Panc1 (cell line): ENCODE data around the gene NKAPL. TPM values are rescaled to one million over a fixed set of nuclear protein-coding genes. Genes with fewer than 3 reads are reported as not detected.
A peak's percentile ranks its signal among the peaks of the same experiment; 100 is the strongest.

Experiments used
- ATAC-seq: fragments of 200-7000 bp; cut with Tn5 transposase; 2 replicates; pipeline ENCODE4 v1.9.1; 2020; ENCODE audit warnings: mild to moderate bottlenecking, moderate library complexity
- BruUV-seq: library from RNA; stranded (reverse); fragments of 400-500 nt; replicated peaks from 2 replicates; lab custom pipeline; 2021; lab: Mats Ljungman, UMichigan
- CTCF ChIA-PET: fragments of 300-600 bp; sonication (Branson Sonifier 250); formaldehyde crosslinking; loops from one replicate; lab custom pipeline; 2022; ENCODE audit warnings: antibody characterized with exemption; lab: Charles Lee
- POLR2A ChIA-PET: fragments of 300-600 bp; sonication (Branson Sonifier 250); formaldehyde crosslinking; loops from one replicate; lab custom pipeline; 2022; ENCODE audit warnings: antibody characterized with exemption; lab: Charles Lee
- DNase-seq: peaks from one replicate; pipeline ENCODE4 v3.0.0-alpha.2; 2010; ENCODE audit warnings: low read depth, low spot score
- H3K27ac ChIP-seq: 2 replicates; pipeline ENCODE4 v1.5.1; 2011; ENCODE audit warnings: mild to moderate bottlenecking, low read length, inconsistent platforms
- H3K27me3 ChIP-seq: fragments of 200-500 bp; sonication (Bioruptor generic); 2 replicates; pipeline ENCODE4 v1.6.0; 2014; ENCODE audit warnings: low read length, inconsistent platforms; ENCODE audit not compliant: control insufficient read depth, insufficient read depth
- H3K36me3 ChIP-seq: fragments of 200-500 bp; sonication (Bioruptor generic); 2 replicates; pipeline ENCODE4 v1.5.1; 2014; ENCODE audit warnings: inconsistent platforms, mild to moderate bottlenecking, low read length, moderate library complexity; ENCODE audit not compliant: control insufficient read depth, insufficient read depth
- H3K4me1 ChIP-seq: 2 replicates; pipeline ENCODE4 v1.5.1; 2011; ENCODE audit warnings: inconsistent platforms, mild to moderate bottlenecking, low read length, moderate library complexity; ENCODE audit not compliant: control insufficient read depth, insufficient read depth
- H3K4me3 ChIP-seq, 2 experiments: 2 replicates each; pipeline ENCODE4 v1.5.1; 2011 to 2012; ENCODE audit warnings: low read depth in 2 of 2, low read length in 2 of 2, mild to moderate bottlenecking in 2 of 2, inconsistent platforms in 1 of 2, moderate library complexity in 1 of 2
- H3K9me3 ChIP-seq: fragments of 200-500 bp; sonication (Bioruptor generic); 2 replicates; pipeline ENCODE4 v1.5.1; 2014; ENCODE audit warnings: low read depth, mild to moderate bottlenecking, inconsistent platforms, low read length, moderate library complexity; ENCODE audit not compliant: control insufficient read depth, insufficient read depth
- POLR2AphosphoS5 ChIP-seq: IDR thresholded peaks from 2 replicates; pipeline ENCODE4 v1.6.1; 2012; ENCODE audit warnings: mild to moderate bottlenecking, low read depth, low read length, moderate library complexity
- REST ChIP-seq, 2 experiments: IDR thresholded peaks; 2 replicates each; pipeline ENCODE4 v1.6.1; 2011 to 2012; ENCODE audit warnings: low read depth in 2 of 2, control low read depth in 1 of 2, low read length in 1 of 2, mild to moderate bottlenecking in 1 of 2, moderate library complexity in 1 of 2; ENCODE audit not compliant: insufficient read depth in 1 of 2
- SIN3A ChIP-seq: IDR thresholded peaks from 2 replicates; pipeline ENCODE4 v1.6.1; 2012; ENCODE audit warnings: low read depth, mild to moderate bottlenecking, low read length, moderate library complexity, borderline replicate concordance; ENCODE audit not compliant: insufficient read depth
- TCF7L2 ChIP-seq: IDR thresholded peaks from 2 replicates; pipeline ENCODE4 v1.6.1; 2011; ENCODE audit warnings: mild to moderate bottlenecking, low read depth, low read length, inconsistent platforms
- in situ Hi-C: cut with HindIII; loops from 2 replicates; pipeline ENCODE4 v1.10.0; 2016; ENCODE audit warnings: low sequenced_read_pairs, low pct_unique_long_range_greater_than_20kb
- intact Hi-C: fragments of 100-400 bp; cut with micrococcal nuclease; formaldehyde crosslinking; loops from one replicate; pipeline ENCODE4 v1.10.0; 2022; ENCODE audit not compliant: unreplicated experiment
- total RNA-seq: library from RNA; stranded (reverse); gene quantifications from one replicate; pipeline ENCODE4 v1.2.1, GENCODE V29; 2021; ENCODE audit not compliant: unreplicated experiment
- TF ChIP-seq, protein P1 (sequence below): fragments of 450-650 bp; IDR thresholded peaks from 2 replicates; pipeline ENCODE4 v1.5.1; 2017; ENCODE audit warnings: mild to moderate bottlenecking

NKAPL gene
- total RNA-seq, 1 experiment from 2014 or later, result not detected

- peak; percentile 78 for DNase-seq
- no TSS peak for BruUV-seq
- TF ChIP-seq, protein P1, sequence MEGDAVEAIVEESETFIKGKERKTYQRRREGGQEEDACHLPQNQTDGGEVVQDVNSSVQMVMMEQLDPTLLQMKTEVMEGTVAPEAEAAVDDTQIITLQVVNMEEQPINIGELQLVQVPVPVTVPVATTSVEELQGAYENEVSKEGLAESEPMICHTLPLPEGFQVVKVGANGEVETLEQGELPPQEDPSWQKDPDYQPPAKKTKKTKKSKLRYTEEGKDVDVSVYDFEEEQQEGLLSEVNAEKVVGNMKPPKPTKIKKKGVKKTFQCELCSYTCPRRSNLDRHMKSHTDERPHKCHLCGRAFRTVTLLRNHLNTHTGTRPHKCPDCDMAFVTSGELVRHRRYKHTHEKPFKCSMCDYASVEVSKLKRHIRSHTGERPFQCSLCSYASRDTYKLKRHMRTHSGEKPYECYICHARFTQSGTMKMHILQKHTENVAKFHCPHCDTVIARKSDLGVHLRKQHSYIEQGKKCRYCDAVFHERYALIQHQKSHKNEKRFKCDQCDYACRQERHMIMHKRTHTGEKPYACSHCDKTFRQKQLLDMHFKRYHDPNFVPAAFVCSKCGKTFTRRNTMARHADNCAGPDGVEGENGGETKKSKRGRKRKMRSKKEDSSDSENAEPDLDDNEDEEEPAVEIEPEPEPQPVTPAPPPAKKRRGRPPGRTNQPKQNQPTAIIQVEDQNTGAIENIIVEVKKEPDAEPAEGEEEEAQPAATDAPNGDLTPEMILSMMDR, result no peak
- TF ChIP-seq POLR2AphosphoS5, result peak; percentile 74
- peak; percentile 73; the same call in 1 of the 2 replicates for TF ChIP-seq SIN3A
- TF ChIP-seq TCF7L2, result 0 out of 2 replicates have a peak, but pooled peaks have one; percentile 36
- TF ChIP-seq REST (IDR thresholded peaks at IDR 0.05; ENCODE audit: insufficient read depth in 1 of 2, low read depth in 2 of 2, low read length in 1 of 2), result no peak
Observed at GRCh38 chr6:28266962-28267694, 8.0 kb downstream of the NKAPL start, which contains the start of gene ZSCAN26. ZSCAN26 (plus strand) TSS chr6:28267143; CDS start chr6:28271920, 4,777 bp downstream.

DNA sequence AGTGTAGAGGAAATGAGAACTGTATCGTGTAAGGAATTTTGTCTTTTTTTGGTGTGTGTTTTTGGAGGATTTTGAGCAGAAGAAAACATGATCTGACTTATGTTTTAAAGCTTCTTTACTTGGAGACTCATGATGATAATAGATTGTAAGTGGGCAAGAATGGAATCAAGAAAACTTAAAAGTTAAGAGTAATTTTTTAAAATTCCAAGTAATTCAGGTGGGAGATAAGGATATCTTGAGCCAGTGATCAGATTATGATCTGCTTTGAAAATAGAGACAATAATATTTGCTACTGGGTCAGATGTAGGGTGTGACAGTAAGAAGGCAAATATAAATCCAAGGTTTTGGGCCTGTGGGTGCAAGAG is 8.6 kb downstream of the NKAPL start:
- H3K27ac ChIP-seq, result peak overlapping the region; percentile 95
- H3K36me3 ChIP-seq, result no peaks in the 10 kb centered on the region; the same call in none of the 2 replicates
- H3K4me3 ChIP-seq, result peak overlapping the region; percentile 73 to 83
- in situ Hi-C loops, result no loop called here
- H3K27me3 ChIP-seq, result no peaks in the 10 kb centered on the region
- peaks cover 16% of the 10 kb centered on the region; the same call in 1 of the 2 replicates for H3K4me1 ChIP-seq
- TF ChIP-seq, protein P1, result no peak
- TF ChIP-seq POLR2AphosphoS5 (no peak), TCF7L2 (no peak), REST (IDR thresholded peaks at IDR 0.05; ENCODE audit: insufficient read depth in 1 of 2, low read depth in 2 of 2, low read length in 1 of 2) (no peak), SIN3A (no peak)
- ATAC-seq, result no peak
- DNase-seq, result no peak
- ChIA-PET POLR2A (no interaction called here), CTCF (interaction anchor here (1.0 kb wide), 1 partner anchor 88 kb away, joined by 11 read pairs; no protein-coding TSS in a partner anchor)
- no peaks in the 10 kb centered on the region for H3K9me3 ChIP-seq
- no TSS peak for BruUV-seq
- intact Hi-C loops, result loop anchor here (5.0 kb wide), 1 partner anchor 85 kb away; no protein-coding TSS in a partner anchor

More at GRCh38 chr6:28266962-28267694, 8.0 kb downstream of the NKAPL start, which contains the start of gene ZSCAN26:
- Histone ChIP-seq H3K36me3 (no peaks in the 10 kb centered on the region; the same call in none of the 2 replicates), H3K4me3 (peak within 1 kb of the TSS; percentile 73 to 83), H3K4me1 (peaks cover 16% of the 10 kb centered on the region; the same call in 1 of the 2 replicates), H3K27ac (peak within 1 kb of the TSS; percentile 95), H3K27me3 (no peaks in the 10 kb centered on the region), H3K9me3 (no peaks in the 10 kb centered on the region)
- POLR2A ChIA-PET, result interaction anchor here (0.6 to 0.7 kb wide), 4 partner anchors 15 to 438 kb away, joined by 3 to 10 read pairs (median 7); partner anchors contain the start of gene ZKSCAN4
- ATAC-seq, result peak; percentile 98
- in situ Hi-C loops, result no loop called here
- CTCF ChIA-PET, result interaction anchor here (0.7 to 1.0 kb wide), 3 partner anchors 26 to 132 kb away, joined by 3 to 11 read pairs (median 5); no protein-coding TSS in a partner anchor
- intact Hi-C loops, result loop anchor here (5.0 kb wide), 1 partner anchor 85 kb away; no protein-coding TSS in a partner anchor
